ENCODE results near the gene ARMH4. TPM values are rescaled to one million over a fixed set of nuclear protein-coding genes. Genes with fewer than 3 reads are reported as not detected.
A peak's percentile ranks its signal among the peaks of the same experiment; 100 is the strongest.

ARMH4 gene
- total RNA-seq, 2 donors from 2014 or later, result 17.3 to 30.7 TPM

DNA sequence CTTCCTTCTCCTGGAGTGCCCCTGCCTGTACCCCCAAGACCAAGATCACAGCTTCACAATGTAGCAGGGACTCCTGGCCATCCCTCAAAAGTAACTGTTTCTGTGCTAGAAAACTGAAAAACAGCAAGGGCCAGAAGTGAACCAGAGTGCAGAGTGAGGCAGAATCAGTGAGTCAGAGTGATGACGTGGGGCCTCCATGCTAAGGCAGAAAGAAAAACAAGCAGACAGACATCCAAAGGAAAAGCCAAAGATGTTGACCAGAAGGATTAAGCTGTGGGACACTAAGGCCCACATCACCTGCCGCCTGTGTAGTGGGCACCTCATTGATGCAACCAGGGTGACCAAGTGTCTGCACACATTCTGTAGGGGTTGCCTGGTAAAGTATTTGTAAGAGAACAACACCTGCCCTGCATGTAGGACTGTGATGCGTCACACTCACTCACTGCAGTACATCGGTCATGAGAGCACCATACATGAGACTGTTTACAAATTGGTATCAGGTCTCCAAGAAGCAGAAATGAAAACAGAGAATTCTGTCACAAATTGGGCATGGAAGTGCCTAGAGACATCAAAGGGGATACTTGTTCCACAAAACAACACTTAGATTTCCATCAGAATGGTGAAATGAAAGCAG lies 51.2 kb downstream of the ARMH4 start:
- H3K9me3 Mint-ChIP-seq, result peaks cover 3% of the 10 kb centered on the region
- H3K4me3 ChIP-seq (ENCODE audit: low read length), result no peak overlapping the region
- WGBS, 2 experiments (ENCODE audit: insufficient coverage in 1 of 2, insufficient read length in 1 of 2), result 92 to 93% methylated on average over 4 of the region's 4 CpGs
- no peaks in the 10 kb centered on the region for H3K9me3 ChIP-seq (ENCODE audit: control insufficient read depth, low read length)
- no peaks in the 10 kb centered on the region for H3K36me3 ChIP-seq (ENCODE audit: control insufficient read depth, insufficient read depth, low read length)
- H3K27ac Mint-ChIP-seq, result no peak overlapping the region
- TF ChIP-seq, protein P1, sequence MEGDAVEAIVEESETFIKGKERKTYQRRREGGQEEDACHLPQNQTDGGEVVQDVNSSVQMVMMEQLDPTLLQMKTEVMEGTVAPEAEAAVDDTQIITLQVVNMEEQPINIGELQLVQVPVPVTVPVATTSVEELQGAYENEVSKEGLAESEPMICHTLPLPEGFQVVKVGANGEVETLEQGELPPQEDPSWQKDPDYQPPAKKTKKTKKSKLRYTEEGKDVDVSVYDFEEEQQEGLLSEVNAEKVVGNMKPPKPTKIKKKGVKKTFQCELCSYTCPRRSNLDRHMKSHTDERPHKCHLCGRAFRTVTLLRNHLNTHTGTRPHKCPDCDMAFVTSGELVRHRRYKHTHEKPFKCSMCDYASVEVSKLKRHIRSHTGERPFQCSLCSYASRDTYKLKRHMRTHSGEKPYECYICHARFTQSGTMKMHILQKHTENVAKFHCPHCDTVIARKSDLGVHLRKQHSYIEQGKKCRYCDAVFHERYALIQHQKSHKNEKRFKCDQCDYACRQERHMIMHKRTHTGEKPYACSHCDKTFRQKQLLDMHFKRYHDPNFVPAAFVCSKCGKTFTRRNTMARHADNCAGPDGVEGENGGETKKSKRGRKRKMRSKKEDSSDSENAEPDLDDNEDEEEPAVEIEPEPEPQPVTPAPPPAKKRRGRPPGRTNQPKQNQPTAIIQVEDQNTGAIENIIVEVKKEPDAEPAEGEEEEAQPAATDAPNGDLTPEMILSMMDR (conservative IDR thresholded peaks at IDR 0.05), result no peak
- H3K9ac ChIP-seq (ENCODE audit: extremely low read depth, low read length, poor library complexity, severe bottlenecking), result no peak overlapping the region
- H3K27me3 ChIP-seq (ENCODE audit: control insufficient read depth, insufficient read depth, low read length, poor library complexity, severe bottlenecking), result no peaks in the 10 kb centered on the region
- no peak for DNase-seq
- no peak overlapping the region for H3K4me3 Mint-ChIP-seq
- H3K27me3 Mint-ChIP-seq (ENCODE audit: insufficient read depth), result no peaks in the 10 kb centered on the region
- peaks cover 3% of the 10 kb centered on the region for H3K36me3 Mint-ChIP-seq (ENCODE audit: low read depth)
- no peaks in the 10 kb centered on the region for H3K4me1 ChIP-seq (ENCODE audit: control insufficient read depth, insufficient read depth, low read length)
- H3K4me1 Mint-ChIP-seq, result peaks cover 3% of the 10 kb centered on the region
- H3K27ac ChIP-seq (ENCODE audit: low read depth, low read length), result no peak overlapping the region

DNA sequence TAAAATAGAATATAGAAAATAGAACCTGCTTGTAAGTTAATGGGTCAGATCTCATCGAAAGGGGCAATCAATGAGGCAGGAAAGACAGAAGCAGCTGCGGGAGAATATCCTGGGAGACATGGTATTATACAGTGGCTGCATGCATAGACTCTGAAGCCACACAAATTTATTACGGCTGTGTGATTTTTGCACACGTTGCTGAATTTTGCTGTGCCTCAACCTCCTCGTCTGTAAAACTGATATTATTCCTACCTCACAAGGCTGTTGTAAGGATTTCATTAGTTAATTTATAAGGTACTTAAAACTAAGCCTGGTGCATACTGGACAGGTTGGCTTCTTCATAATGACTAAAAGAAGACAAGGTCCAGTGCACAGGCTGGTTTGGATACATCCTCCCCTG lies 52.3 kb downstream of the ARMH4 start:
- 91 to 100% methylated on average over 2 to 5 of the region's 5 CpGs for WGBS, 2 experiments (ENCODE audit: insufficient coverage in 1 of 2, insufficient read length in 1 of 2)
- Mint-ChIP-seq H3K27ac (no peak overlapping the region), H3K36me3 (ENCODE audit: low read depth) (peaks cover 7% of the 10 kb centered on the region), H3K9me3 (peaks cover 3% of the 10 kb centered on the region), H3K4me3 (no peak overlapping the region), H3K4me1 (peaks cover under 1% of the 10 kb centered on the region), H3K27me3 (ENCODE audit: insufficient read depth) (no peaks in the 10 kb centered on the region)
- H3K9ac ChIP-seq (ENCODE audit: extremely low read depth, low read length, poor library complexity, severe bottlenecking), result no peak overlapping the region
- TF ChIP-seq, protein P1 (conservative IDR thresholded peaks at IDR 0.05), result no peak
- H3K36me3 ChIP-seq (ENCODE audit: control insufficient read depth, insufficient read depth, low read length), result no peaks in the 10 kb centered on the region
- no peak overlapping the region for H3K4me3 ChIP-seq (ENCODE audit: low read length)
- DNase-seq, result no peak
- H3K9me3 ChIP-seq (ENCODE audit: control insufficient read depth, low read length), result no peaks in the 10 kb centered on the region
- no peak overlapping the region for H3K27ac ChIP-seq (ENCODE audit: low read depth, low read length)
- no peaks in the 10 kb centered on the region for H3K27me3 ChIP-seq (ENCODE audit: control insufficient read depth, insufficient read depth, low read length, poor library complexity, severe bottlenecking)
- H3K4me1 ChIP-seq (ENCODE audit: control insufficient read depth, insufficient read depth, low read length), result no peaks in the 10 kb centered on the region

DNA sequence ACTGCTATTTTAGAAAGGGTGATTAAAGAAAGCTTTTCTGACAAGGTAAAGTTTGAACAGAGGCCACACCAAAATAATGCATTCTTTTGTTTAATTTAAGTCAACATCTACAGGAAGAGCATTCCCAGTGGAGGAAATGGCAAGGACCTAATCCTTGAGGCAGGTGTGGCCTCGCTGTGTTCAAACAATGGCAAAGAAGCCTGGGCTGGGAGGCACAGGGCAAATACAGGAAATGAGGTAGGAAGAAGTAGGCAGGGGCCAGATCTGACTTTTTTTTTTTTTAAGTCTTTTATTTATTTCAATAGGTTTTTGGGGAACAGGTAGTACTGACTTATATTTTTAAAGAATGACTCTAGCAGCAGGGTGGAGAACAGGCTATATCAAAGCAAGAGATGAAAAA lies 53.5 kb downstream of the ARMH4 start:
- H3K9me3 ChIP-seq (ENCODE audit: control insufficient read depth, low read length), result no peaks in the 10 kb centered on the region
- H3K36me3 ChIP-seq (ENCODE audit: control insufficient read depth, insufficient read depth, low read length), result no peaks in the 10 kb centered on the region
- H3K27ac Mint-ChIP-seq, result peak overlapping the region; percentile 56
- H3K27me3 ChIP-seq (ENCODE audit: control insufficient read depth, insufficient read depth, low read length, poor library complexity, severe bottlenecking), result no peaks in the 10 kb centered on the region
- H3K9me3 Mint-ChIP-seq, result peaks cover 3% of the 10 kb centered on the region
- peaks cover 10% of the 10 kb centered on the region for H3K36me3 Mint-ChIP-seq (ENCODE audit: low read depth)
- DNase-seq, result peak; percentile 64
- TF ChIP-seq, protein P1 (conservative IDR thresholded peaks at IDR 0.05), result peak; percentile 47
- no peaks in the 10 kb centered on the region for H3K27me3 Mint-ChIP-seq (ENCODE audit: insufficient read depth)
- 40 to 48% methylated on average over 1 of the region's 1 CpG for WGBS, 2 experiments (ENCODE audit: insufficient coverage in 1 of 2, insufficient read length in 1 of 2)
- no peaks in the 10 kb centered on the region for H3K4me1 Mint-ChIP-seq
- no peaks in the 10 kb centered on the region for H3K4me1 ChIP-seq (ENCODE audit: control insufficient read depth, insufficient read depth, low read length)
- H3K4me3 Mint-ChIP-seq, result no peak overlapping the region
- H3K9ac ChIP-seq (ENCODE audit: extremely low read depth, low read length, poor library complexity, severe bottlenecking), result no peak overlapping the region
- H3K27ac ChIP-seq (ENCODE audit: low read depth, low read length), result no peak overlapping the region
- H3K4me3 ChIP-seq (ENCODE audit: low read length), result no peak overlapping the region
